HK-2 (cell line): ENCODE data around the gene XPO1.
"Not testable (repeated sequence)": the region's sequence is repeated elsewhere in the genome, so short reads cannot be mapped to it uniquely, and the experiment has no call there.

Experiments used
- DNase-seq: peaks from one replicate; pipeline ENCODE4 v3.0.0-alpha.2; 2018; ENCODE audit not compliant: unreplicated experiment

The XPO1 gene

DNA sequence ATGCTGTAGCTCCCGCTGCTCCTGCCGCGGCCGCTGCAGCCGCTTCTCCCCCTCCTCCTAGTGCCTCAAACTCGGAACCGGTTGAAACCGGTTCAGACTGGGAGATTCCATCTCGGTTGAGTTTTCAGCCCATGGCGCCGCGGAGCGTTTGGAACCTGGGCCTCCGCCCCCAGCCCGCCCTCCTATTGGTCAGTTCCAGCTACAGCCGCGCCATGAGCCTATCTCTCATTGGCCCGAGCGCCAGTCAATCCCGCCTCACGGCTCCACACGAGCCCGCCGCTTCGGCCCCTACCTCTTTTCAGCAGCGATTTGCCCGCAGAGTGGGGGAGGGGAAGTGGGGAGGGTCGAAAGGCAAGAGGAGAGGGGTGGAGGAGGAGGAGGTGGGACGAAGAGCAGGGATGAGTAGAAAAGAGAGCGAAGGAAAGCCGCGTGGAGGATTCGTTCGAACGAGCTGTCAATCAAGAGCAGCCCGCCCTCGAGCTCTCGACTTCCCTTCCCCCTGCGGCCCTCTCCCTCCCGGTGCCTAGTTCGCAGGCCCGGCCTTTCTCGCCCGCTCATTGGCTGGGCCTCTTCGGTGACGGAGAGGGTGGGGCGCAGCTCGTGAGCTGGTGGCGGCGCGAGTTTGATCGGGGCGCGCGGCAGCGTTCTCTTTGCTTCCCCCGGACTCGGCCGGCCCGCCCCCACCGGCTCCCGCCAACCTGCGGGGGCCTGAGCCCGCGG, at the start of gene XPO1:
TSS of gene XPO1 (minus strand) at position 157 of the 720 bp plus-strand sequence. CDS start 4,459 bp downstream, outside the sequence.
- peak; percentile 100 for DNase-seq

DNA sequence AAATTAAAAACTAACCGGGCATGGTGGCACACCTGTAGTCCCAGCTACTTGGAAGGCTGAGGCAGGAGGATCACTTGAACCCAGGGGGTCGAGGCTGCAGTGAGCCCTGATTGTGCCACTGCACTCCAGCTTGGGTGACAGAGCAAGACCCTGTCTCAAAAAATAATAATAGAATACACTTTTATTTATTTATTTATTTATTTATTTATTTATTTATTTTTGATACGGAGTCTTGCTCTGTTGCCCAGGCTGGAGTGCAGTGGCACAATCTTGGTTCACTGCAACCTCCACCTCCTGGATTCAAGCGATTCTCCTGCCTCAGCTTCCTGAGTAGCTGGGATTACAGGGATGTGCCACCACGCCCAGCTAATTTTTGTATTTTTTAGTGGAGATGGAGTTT, 48.8 kb upstream of the XPO1 start:
- not testable (repeated sequence) for DNase-seq

GRCh38 chr2:61585383-61585782, 47.2 kb upstream of the XPO1 start:
- DNase-seq, result no peak

DNA sequence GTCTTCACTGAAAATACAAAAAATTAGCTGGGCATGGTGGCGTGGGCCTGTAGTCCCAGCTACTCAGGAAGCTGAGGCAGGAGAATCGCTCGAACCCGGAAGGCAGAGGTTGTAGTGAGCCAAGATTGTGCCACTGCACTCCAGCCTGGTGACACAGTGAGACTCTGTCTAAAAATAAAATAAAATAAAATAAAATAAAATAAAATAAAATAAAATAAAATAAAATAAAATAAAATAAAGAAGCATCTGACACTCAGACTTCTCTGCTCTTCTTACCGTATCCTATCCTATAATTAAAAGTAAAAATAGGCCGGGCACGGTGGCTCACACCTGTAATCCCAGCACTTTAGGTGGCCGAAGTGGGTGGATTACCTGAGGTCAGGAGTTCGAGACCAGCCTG, 46.2 kb upstream of the XPO1 start:
- DNase-seq, result not testable (repeated sequence)

- no peak for DNase-seq
Observed at GRCh38 chr2:61582165-61582564, 44.0 kb upstream of the XPO1 start.

- no peak for DNase-seq
Observed at GRCh38 chr2:61581716-61582115, 43.6 kb upstream of the XPO1 start.

- DNase-seq, result no peak
Observed at GRCh38 chr2:61575447-61575859, 37.3 kb upstream of the XPO1 start.

- no peak for DNase-seq
Observed at GRCh38 chr2:61566566-61566965, 28.4 kb upstream of the XPO1 start.

- no peak for DNase-seq
Observed at GRCh38 chr2:61562615-61563014, 24.5 kb upstream of the XPO1 start.

GRCh38 chr2:61558160-61558559, 20.0 kb upstream of the XPO1 start:
- DNase-seq, result no peak

DNA sequence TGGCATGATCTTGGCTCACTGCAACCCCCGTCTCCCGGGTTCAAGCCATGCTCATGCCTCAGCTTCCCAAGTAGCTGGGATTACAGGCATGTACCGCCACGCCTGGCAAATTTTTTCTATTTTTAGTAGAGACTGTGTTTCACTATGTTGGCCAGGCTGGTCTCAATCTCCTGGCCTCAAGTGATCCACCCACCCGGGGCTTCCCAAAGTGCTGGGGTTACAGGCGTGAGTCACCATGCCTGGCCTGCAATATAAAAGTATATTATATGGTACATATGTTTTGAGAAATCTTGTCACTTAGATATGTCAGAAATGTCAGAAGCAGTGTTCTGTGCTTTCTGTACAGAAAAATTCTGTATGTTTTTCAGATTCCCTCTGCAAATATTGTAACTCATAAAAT, 19.2 kb upstream of the XPO1 start:
- no peak for DNase-seq

GRCh38 chr2:61554604-61555003, 16.4 kb upstream of the XPO1 start:
- no peak for DNase-seq

DNA sequence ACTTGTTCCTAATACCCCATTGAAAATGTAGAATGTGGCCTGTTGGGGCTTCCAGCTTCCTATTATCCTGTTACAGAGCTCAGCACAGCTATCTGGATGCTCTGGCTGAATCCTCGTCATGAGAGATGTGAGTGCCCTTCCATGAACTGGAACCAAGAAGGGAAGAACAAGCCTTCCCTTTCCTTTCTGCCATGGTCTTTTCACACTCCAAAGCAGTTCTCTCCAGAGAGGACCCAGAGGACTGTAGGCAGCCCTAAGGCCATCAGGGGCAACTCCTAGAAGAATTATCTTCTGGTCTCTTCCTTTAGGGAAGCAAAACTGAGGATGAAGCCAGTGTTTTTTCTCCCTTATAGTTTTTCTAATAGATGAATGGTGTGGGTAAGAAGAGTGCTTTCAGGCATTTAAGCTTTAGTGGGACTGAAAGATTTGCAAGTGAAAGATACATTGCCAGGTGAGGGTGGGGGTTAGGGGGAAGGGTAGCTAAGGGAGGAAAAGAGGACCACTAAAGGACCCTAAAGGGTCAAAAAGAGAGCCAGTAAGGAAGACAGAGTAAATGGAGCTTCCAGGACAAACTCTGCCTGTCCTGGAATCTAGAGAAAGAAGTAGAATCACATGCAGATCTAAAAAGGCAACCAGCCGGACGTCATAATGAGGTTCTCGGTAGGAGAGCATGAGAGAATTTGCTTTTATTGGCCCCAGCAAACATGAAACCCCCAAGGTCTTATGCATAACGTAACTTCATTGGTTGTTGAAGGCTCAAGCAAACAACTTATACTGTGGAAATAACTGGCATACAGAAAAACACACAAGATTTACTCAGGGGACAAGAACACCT, 12.4 kb upstream of the XPO1 start:
- no peak for DNase-seq

GRCh38 chr2:61549546-61549945, 11.4 kb upstream of the XPO1 start:
- no peak for DNase-seq

- DNase-seq, result no peak
Observed at GRCh38 chr2:61543062-61543461, 4.9 kb upstream of the XPO1 start.

- DNase-seq, result not testable (repeated sequence)
Observed at GRCh38 chr2:61540167-61540566, 2.0 kb upstream of the XPO1 start.

DNA sequence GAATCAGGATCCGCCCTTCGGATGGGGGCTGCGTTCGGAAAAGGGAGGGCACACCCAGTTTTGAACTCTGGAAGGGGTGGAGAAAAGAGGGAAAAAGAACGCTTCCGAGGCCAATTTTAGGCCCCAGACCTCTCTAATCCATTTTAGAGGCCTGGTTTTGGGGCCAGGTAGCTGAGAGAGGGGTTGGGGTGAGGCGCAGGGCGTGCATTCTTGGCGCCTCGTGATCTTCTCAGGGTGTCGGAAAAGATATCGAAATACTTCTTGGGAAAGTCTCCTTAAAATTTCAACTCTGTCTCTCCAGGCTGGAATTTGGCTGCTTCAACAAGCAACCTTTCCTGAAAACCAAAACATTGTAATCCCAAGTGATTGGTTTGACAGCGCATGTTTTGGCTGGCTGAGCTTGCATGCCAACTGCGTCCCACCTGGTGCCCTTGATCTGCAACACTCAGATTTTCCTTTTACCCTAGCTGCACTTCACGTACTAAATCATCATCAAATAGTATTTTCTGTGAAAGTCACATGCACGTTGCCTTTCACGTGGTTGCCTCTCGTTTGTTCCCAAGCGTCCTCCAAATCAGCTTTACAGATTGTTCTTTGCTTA, 864 bp upstream of the XPO1 start:
- no peak for DNase-seq

DNA sequence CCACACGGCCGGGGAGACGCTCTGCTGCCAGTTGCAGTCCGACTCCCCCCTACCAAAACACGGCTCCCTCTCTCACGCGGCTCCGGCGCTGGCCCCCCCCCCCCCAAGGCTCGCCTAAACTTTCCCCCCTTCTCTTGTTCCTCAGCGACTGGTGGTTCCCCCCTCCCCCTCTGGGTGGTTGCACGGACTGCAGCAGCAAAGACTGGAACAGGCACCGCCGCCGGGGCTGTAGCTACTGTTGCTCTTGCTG, 281 bp downstream of the XPO1 start:
- no peak for DNase-seq

GRCh38 chr2:61537277-61537949, 743 bp downstream of the XPO1 start:
- DNase-seq, result no peak

- DNase-seq, result peak; percentile 87
Observed at GRCh38 chr2:61536572-61537276, 1.4 kb downstream of the XPO1 start.

- DNase-seq, result no peak
Observed at GRCh38 chr2:61536180-61536571, 2.0 kb downstream of the XPO1 start.

DNA sequence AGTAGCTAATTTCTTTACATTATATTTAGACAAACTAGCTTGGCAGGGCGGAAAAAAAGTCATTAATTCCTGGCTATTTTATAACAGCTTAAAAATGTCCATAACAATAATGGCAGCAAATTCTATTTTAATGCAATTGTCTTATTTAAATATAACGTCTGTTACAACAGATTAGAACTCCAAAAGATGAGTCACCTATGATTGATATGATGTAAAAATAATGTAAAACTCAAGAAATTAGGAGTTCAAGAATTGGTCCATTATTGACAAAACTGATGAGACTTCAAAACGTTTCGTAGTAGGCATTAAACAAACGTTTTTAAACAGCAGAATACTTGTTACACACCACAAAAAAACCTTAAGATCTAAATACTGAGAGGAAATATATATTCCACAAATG, 2.7 kb downstream of the XPO1 start:
- no peak for DNase-seq
